Dermis microvascular lymphatic vessel endothelial cell (primary cell): ENCODE measurements around the gene KSR1. TPM values are rescaled to one million over a fixed set of nuclear protein-coding genes. Genes with fewer than 3 reads are reported as not detected.
"Not testable (repeated sequence)": the region's sequence is repeated elsewhere in the genome, so short reads cannot be mapped to it uniquely, and the experiment has no call there.

Experiments used
- DNase-seq, 2 donors: peaks; one replicate each; pipeline versions ENCODE4 v3.0.0 to v3.0.0-alpha.2; 2010; ENCODE audit warnings: low read depth in 2 of 2
- total RNA-seq: library from RNA; depleted of rRNA; stranded (reverse); fragments of >200 nt; gene quantifications from 2 replicates; pipeline ENCODE4 v1.2.1, GENCODE V29; 2014

KSR1 gene
- total RNA-seq, 1 donor from 2014 or later = 6.2 TPM

DNA sequence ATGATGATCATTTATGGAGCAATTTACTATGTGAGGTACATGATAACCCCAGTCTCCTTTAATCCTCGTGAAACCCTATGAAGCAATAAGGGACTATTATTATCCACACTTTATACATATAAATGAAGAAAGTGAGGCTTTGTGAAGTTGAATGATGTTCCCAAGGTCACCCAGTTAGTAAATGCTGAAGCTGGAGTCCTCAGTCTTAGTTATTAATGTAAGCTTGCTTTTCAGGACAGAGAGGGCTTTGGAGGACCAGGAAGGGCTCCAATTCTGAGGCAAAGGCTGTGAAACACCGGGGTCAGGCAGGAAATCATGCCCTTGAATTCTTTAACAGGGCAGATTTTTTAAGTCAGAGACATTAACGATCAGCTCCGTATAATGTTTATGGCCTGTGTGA, 36.8 kb downstream of the KSR1 start:
- no peak for DNase-seq

DNA sequence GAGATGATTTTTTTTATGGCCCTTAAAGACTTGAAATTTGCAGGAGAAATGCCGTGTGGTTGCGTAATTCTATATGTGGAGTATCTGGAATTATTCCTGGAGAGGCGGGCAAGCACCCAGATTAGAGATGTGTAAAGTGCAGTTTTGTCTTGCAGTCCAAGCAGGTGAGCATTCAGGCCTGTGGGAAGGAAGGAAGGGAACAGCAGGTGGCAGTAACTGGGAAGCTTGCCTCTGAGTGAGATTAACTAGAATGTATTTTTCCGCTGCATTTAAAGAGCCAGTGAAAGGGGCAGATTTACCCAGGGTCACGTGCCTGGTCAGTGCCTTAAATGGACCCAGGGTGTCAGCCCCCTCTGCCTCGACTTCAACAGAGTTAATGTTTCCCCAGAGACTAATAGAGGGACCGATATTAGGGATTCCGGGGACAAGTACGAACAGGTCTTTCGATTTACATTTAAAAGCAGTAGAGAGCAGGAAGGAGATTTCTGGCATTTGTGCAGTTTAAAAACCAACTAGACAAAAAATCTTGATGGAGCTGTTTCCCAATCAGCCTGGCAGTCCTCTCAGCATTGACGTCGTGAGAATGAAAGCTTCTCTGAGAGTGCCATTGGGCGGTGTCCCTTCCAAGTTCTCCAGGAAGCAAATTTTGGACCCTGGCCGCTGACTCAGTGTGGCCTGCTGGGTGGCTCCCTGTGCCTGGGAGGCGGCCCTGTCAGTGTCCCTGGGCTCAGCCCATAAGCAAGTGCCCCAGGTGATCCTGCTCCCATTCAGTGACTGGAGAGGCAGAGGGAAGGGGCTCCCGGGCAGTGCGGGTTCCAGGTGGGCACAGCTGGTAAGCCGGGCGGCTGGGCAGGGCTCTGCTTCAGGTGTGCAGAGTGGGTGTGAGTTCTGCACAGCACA, 38.2 kb downstream of the KSR1 start:
- peak; percentile 41 to 59 for DNase-seq

DNA sequence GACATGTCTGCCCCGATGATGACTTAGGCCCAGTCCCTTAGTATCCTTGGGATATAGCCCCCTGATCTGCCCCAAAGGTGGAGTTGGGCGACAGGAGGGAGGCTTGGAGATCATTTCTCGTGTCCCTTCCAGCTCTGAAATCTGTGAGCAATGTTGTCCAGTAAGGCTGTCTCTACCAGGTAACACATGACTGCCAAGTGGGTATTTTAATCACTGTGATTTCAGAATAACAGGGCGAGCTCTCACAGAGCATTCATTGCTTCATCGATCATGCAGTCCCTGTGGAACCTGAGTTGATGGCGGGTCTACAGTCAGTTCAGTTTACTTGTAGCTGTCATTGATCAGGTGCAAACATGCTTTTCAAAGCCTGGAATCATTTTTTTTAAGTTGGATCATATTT, 39.2 kb downstream of the KSR1 start:
- no peak for DNase-seq

DNA sequence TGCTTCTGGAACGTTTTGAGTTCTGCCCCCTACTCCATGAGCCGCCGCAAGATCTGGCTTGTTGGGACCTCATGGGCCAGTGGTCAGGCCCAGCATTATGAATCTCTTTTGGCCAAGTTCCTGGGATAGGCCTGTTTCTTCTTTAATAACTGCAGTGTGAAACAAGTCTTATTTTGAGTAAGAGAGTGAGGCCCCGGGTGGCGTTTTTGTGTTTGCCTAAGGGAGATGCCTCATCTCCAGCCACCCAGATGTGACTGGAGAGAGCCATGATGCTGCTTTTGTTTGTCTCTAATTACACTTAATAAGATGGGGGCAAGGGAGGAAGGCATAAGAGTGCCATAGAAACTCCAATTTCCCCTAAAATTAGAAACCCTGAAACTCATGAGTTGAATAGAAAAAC, 39.8 kb downstream of the KSR1 start:
- DNase-seq = no peak

DNA sequence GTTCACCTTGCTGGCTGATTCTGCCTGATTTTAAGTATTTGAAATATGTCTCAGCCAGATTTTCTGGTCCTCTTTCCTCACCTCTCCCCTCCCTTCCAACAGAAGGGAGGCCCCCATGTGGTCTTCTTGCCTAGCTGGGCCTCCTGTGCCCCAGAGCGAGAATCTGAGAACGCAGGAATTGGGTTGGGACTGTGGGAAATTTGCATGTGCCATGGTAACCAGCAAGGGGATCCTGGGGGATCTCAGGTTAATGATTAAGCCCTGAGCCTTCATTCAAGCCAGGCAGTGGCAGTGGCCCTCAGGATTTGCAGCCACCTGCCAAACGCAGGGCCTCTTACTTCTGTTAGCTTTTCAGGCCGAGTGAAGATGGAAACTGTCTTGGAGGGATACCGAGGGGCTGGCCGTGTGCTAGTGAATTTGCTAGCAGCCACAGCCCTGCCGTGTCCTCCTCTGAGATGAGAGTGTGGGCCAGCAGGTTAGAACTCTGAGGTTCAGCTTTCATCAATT, 40.2 kb downstream of the KSR1 start:
- no peak for DNase-seq

DNA sequence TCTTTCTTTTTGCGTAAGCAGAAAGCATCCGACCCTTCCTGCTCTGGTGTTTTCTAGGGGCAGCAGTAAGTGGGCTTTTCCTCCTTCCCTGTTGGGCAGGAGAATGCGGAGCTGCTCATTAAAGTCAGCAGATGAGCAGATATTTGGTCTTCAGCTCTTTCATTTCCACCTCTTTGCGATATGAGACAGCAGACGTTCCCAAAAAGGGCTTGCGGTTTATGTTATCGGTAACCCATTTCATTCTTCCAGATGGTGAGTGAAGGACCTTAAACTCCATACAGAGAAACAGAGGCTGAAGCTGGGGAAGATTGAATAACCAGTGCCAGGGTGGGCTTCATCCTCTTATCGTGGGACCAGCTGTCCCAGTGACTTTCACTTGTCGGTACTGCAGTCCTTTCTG, 40.7 kb downstream of the KSR1 start:
- DNase-seq = no peak

DNA sequence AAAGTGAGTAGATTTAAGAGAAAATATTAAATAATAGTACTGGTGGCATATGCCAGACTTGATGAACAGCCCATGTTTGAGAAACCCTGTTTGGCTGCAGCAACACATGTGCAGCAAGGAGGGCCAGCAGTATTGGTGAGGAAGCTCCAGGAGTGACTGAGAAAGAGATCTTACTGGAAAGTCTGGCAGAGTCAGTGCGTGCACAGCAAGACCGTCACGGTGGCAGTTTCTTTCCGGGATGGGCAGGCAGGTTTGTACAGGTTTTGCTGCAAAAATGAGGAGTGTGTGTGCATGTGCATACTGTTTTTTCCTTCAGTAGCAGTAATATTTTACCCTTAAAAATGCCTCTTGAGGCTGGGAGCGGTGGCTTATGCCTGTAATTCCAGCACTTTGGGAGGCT, 41.4 kb downstream of the KSR1 start:
- no peak for DNase-seq

DNA sequence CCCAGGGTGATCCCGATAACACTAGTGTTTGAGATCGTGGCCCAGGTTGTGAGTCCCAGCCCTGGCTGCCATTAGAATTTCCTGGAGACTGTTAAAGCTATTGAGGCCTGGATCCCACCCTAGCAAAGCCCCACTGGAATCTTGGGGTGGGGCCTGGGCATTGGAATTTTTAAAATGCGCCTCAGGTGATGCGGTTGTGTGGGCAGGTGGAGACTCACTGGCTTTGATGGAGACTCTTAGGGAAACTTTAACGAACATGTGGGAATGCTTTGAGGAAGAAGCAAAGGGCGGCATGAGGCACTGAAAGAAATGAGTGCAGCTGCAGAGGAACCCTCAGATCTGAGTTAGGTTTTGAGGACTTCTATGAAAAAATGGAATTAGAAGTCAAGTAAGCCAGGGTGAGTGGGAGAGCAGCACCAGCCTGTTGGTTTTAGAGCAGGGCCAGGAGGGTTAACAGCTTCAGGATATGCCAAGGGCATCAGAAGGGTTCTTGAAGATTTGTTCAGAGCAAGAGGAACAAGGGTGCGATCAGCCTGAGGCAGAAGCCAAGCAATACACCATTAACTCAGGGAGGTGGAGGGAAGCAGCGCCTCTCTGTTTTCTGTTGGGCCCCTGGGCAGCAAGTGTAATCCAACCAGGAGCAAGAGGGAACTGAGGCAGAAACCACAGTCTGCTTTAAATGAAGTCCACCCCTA, 42.5 kb downstream of the KSR1 start:
- DNase-seq = no peak

DNA sequence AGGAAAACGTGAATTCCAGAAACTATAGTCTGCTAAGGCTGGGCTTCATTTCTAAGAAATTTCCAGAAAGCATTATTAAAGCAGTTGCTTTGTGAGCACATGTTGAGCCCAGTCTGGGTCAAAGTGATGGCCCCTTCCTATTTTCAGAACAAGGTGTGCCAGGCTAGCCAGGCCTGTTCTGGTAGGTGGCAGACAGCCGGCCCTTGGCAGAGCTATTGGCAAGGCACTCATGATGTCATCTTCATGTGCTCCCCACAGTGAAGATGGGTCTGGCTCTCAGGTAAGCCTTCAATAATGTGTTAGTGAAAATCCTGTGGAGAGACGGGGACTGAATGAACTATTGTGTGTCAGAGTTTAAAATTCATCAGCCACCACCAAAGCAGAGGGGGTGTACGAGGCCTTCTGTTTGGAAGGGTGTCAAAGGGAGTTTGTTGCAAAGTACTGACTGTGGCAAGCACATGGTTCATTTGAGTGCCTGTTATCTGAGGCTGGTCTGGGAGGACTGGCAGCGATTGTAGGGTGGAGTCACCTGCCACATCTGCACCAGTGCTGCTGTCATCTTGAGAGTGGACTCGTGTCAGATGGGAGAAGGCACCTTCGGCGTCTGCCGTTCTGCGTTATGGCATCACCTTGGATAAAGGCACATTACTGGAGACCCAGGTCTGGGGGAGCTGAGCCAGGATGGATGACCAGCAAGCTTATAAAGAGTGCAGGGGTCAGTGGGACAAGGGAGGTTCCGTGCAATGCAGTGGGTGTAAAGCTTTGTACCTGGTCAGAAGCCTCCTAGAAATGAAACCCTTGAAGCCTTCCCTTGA, 43.4 kb downstream of the KSR1 start:
- DNase-seq = no peak

DNA sequence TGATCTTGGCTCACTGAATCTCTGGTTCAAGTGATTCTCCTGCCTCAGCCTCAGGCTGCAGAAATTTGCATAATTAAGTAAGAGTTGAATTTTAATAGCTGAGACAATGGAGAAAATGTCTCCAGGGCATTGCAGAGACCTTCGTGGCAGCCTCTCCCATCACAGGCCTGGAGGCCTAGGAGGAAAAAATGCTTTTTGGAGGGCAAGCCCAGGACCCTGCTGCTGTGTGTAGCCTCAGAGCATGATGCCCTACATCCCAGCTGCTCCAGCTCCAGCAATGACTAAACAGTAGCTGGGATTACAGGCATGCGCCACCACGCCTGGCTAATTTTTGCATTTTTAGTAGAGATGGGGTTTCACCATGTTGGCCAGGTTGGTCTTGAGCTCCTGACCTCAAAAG, 45.1 kb downstream of the KSR1 start:
- DNase-seq = not testable (repeated sequence)

DNA sequence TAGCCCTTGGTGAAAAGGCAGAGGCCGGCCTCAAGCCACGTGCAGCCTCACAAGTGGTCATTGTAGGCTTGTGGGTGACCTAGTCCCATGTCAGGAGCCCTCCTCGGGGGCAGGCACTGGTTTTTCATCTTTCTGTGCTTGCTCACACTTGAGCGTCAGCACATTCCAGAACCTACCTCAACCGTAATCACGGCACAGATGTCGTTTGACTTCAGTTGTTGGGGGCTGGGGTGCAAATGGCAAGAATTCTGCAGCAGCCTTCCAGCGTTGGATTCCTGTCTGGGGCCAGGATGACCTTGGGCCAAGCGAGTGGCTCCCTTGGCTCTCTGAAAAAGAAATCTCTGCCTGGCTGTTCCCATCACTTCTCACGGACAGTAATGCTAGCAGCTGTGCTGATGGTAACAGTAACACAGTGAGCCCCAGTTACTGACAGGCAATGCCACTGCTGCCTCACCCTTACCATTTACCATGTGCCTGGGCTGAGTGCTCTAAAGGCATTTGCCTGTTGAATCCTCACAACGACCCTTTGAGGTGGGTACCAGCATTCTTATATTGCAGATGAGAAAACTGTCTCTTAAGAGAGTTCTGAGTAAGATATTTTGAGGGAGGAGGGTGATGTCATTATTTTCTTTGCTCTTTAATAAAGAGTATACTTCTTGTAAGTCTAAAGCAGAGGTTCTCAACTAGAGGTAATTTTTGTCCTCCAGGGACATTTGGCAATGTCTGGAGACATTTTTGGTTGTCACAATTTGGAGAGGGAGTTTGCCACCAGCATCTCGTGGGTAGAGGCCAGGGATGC, 46.5 kb downstream of the KSR1 start:
- DNase-seq = no peak

DNA sequence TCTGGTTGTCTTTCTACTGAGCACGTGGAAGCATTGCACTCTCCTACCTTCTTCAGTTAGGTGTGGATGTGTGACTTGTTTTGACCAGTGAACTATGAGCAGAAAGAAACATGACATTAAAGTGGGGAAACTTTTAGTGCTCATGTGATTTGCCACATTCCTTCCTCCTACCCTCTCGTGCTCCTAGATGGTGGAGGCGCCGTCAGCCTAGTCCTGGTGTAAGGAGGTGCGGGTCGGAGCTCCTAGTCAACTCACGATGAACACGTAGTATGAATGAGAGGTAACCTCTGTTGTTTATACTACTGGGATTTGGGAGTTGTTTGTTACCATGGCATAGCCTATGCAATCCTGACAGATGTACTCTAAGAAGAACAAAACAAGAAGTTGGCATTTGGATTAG, 47.4 kb downstream of the KSR1 start:
- no peak for DNase-seq

DNA sequence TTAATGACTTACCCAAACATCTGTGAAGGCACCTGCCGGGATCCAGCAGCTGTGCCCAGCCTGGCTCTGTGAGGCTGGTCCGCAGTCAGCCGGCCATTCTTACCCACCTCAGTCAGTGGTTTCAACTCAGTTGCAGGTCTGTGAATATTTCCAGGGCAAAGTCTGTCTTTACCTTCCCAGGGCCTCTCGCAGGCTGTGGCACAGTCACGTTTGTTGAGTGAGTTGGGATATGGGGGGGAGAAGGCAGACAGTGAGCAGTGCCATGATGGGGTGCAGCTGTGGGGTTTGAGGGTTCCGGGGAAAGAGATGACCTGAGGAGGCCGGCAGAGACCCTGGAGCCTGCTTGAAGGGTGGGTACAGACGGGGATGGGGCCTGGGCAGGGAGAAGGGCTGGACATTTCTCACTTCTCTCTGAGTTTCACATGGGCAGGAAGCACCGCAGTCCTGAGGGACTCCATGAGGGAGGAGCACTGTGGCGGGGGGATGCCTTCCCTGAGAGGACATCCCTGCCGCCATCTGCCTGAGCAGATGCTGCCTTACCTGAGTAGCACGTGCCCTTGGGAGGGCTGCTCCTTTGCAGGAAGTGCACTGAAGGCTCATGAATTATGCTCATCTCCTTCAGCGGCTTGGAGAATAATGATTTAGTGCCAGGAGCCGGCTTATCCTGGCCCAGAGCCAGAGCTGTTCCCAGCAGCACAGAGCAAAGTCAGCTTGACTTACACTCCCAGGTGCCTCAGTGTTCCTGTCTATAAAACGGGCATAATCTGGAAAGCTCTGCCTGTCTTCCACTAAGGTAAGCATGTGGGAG, 48.1 kb downstream of the KSR1 start:
- DNase-seq = no peak

DNA sequence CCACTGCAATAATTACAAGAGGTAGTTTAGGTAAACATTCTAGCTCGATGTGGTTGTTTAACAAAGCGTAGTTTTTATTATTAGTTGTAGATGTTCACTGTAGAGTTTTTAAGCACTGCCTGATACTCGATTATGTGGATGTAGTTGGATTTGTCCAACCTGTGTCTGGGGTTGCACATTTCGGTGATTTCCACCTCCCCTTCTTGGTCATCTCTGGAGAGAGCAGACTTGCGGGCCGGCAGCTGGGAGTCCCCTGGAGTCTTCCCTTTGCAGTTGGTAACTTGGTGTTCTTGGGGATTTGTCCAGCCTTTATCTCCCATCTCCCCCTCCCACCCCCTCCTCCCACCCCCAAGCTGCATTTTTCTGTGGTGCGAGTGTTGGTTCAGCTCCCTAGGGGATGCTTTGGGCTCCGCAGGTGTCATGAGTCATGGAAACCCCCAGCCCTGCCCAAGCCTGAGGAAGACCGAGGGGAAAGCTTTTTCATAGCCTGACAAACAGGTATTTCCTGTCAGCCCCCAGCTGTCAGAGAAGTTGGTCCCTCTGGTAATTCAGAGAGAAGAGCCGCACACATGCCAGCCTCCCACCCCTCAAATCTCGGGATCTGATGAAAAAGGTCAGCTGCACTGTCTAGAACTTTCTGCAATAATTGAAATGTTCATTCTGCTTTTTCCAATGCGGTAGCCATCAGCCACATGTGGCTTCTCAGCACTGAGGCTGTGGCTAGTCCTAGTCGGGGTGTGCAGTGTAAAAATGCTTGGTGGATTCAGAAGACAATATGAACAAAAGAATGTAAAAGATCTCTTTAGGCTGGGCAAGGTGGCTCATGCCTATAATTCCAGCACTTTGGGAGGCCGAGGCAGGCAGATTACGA, 50.3 kb downstream of the KSR1 start:
- DNase-seq = peak in 1 of 2 donors; percentile 17

DNA sequence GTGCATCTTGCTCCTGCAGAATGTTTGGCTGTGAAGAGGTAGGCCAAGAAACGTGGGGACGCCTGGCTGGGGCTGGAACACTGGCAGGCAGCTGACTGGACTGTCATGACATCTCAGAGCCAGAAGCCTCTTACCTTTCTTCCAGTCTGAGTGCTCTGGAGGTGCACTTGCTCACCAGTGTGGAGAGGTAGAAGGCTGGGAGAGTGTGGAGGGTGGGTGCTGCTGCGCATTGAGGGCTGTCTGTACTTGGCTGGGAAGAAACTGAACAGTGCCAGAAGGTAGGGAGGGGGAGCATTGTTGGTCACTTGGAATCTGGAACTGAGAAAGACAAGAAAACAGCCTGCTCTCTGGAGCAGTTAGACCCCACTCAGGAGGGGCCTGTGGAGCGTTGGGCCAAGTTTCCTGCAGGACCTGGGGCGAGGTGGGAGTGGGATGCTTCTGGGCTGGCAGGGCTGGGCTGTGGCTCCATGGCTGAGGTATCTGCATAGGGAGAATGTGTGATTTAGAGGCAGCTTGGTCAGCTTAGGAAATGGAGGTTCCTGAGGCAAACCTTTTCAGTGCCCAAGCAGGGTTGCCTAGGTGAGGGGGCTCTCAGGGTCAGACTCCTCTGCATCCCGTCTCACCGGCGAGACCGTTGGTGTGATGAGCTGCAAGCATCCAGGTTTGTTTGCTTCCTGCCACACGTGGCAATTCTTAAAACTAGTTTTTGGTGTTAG, 55.1 kb downstream of the KSR1 start:
- no peak for DNase-seq

DNA sequence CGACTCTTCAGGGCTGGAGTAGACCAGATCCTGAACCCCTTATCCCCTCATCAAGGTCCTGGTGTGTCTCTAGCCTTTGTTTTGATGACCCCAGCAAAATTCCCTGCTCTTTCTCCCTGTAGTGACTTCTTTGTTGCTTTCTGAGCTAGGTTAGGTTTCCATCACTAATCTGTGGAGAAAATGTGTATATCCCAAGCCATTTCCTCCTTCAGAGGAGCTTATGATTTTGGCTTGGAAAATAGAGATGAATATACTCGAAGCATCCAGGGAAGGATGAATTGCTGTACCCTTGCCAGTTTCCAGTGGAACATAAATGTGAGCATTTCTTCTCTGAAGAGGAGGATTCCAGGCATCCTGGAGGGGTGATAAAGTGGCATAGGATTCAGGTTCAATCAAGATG, 55.8 kb downstream of the KSR1 start:
- DNase-seq = no peak

DNA sequence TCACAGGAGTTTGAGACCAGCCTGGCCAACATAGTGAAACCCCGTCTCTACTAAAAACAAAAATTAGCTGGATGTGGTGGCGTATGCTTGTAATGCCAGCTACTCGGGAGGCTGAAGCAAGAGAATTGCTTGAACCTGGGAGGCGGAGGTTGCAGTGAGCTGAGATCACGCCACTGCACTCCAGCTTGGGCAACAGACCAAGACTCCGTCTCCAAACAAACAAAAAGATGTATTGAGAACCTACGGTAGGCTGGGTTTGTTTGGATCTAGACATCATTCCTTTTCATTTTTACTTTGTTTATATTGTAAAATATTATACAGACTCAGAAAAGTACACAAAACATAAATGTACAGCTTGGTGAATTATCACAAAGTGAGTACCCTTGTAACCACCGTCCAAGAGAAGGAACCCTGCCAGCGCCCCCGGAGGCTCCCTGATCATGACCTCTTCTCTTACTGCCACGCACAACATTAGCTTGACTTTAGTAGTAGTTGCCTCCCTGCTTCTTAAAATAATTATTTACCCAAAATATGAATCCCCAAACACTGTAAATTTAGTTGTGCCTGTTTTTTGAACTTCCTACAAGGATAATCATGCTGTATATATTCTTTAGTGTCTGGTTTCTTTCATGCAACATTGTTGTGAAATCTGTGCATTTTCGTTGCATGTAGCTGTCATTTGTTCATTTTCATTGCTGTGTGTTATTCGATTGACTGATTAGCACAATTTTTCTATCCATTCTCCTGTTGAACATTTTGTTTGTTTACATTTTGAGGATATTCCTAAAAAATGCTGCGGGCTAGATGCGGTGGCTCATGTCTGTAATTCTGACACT, 56.5 kb downstream of the KSR1 start:
- no peak for DNase-seq

DNA sequence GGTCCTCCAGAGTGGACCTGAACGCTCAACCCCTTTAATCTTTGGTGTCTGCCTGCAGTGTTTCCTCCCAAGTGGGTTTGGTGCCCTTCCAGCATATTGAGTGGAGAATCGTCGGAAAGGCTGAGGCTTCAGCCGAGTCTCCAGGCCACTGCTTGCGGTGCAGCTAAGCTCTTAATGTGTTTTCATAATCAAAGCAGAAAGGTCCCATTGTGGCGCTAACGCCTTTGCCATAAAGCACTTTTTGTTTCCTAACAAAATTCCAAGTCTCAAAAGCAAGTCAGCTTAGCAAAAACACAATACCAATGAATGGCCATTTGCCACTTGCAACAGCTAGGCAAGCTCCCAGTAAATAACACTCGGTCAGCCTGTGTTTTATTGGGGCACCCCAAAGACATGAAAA, 57.6 kb downstream of the KSR1 start:
- DNase-seq = no peak
